Adrenal gland (tissue), 5 donors: ENCODE results near the gene SLC2A13.

Experiments used
- CTCF ChIP-seq, 6 experiments: fragments of 450-650 bp in 4 of 6; fragments of 200-600 bp in 2 of 6; sonication (generic) in 1 of 6; IDR thresholded peaks; 1 replicate in 5 of 6; 2 replicates in 1 of 6; pipeline versions ENCODE4 v1.5.1 to v1.8.0; 2016 to 2021; ENCODE audit warnings: antibody characterized with exemption in 6 of 6, mild to moderate bottlenecking in 2 of 6, moderate library complexity in 1 of 6
- POLR2A ChIP-seq, 2 donors: fragments of 450-650 bp; IDR thresholded peaks; one replicate each; pipeline ENCODE4 v1.6.1; 2017; ENCODE audit warnings: antibody characterized with exemption in 2 of 2, mild to moderate bottlenecking in 2 of 2, moderate library complexity in 1 of 2
- donor health status: DM: no; HTN: no; CAD: no.

DNA sequence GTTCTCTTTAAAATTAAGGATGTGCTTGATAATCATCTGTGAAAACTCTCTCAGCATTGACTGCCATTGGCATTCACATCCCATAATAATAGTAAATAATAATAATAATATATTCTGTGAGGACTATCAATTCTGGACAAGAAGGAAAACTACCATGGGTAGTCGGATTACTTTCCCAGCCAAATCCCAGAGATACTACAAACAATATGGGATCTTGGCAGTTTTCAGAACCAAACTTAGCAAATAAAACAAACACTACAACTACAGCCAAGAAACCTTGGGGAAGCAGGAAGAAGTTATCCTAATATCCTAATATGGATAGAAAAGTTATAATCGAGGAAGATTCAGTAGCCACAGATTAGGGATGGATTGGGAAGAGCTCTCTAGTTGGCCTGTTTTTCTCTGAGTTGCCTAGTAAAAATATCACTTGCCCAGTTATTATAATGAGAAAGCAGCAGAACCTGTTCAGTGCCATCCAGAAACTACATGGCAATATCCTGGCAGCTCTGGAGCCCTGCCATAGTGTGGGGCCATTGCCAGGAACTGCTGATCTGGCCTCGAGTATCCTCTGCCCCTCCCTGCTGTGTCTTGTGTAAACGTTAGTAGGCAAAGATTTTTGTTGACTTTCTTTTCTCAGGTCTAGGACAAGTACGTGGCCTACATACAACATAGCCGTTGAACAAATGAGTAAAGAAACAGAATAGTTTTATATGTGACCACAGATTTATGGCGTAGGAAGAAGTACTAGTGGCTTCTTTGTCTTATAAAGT, 193.5 kb downstream of the SLC2A13 start:
- no peak for TF ChIP-seq POLR2A (IDR thresholded peaks at IDR 0.05)
- no peak for TF ChIP-seq CTCF (IDR thresholded peaks at IDR 0.05)
